GM21447 (cell line): ENCODE results near the gene TBX2.

Experiments
- ATAC-seq: cut with Tn5 transposase; IDR thresholded peaks from one replicate; pipeline ENCODE4 v1.9.1; 2021; ENCODE audit not compliant: unreplicated experiment

TBX2 gene

DNA sequence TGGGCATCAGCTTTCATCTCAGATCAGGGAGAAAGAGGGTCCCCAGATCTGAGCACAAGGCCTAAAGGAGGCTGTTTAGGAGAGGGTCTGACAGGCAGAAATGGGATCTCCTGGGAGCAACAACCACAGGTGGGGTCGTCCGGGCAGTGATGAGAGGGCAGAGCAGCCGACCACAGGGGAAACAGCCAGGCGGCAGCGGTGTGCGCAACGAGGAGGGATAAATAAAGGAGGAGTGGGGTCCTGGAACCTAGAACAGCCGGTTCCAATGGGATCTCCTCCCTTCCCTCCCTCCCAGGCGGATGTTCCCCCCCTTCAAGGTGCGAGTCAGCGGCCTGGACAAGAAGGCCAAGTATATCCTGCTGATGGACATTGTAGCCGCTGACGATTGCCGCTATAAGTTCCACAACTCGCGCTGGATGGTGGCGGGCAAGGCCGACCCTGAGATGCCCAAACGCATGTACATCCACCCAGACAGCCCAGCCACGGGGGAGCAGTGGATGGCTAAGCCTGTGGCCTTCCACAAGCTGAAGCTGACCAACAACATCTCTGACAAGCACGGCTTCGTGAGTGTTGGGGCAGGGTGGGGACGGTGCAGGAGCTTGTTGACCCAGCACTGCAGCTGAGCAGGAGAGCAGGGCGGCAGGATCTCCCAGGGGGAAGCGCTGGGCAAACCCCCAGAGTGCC is 1.9 kb downstream of the TBX2 start:
- no peak for ATAC-seq

DNA sequence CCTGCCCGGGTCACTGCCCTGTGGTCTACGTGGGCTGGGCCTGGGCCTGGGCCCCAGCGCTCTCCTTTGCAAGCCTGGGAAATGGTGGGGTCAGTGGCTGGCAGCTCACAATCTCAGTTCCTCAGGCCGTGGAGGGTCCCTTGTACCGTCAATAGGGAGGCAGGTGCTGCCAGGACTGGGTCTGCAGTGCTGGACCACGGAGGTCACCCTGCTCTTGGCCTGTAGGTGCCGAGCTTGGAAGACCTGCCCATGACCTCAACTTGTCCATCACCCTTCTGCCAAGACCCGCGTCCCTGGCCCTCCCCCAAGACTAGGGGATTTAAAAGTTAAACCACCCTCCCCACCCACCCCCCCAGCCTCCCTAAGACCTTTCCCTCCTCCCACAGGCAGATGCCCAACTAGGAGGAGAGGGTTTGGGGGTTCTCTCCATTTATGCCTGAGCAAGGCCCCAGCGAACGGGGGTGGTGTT is 2.5 kb downstream of the TBX2 start:
- ATAC-seq = no peak

DNA sequence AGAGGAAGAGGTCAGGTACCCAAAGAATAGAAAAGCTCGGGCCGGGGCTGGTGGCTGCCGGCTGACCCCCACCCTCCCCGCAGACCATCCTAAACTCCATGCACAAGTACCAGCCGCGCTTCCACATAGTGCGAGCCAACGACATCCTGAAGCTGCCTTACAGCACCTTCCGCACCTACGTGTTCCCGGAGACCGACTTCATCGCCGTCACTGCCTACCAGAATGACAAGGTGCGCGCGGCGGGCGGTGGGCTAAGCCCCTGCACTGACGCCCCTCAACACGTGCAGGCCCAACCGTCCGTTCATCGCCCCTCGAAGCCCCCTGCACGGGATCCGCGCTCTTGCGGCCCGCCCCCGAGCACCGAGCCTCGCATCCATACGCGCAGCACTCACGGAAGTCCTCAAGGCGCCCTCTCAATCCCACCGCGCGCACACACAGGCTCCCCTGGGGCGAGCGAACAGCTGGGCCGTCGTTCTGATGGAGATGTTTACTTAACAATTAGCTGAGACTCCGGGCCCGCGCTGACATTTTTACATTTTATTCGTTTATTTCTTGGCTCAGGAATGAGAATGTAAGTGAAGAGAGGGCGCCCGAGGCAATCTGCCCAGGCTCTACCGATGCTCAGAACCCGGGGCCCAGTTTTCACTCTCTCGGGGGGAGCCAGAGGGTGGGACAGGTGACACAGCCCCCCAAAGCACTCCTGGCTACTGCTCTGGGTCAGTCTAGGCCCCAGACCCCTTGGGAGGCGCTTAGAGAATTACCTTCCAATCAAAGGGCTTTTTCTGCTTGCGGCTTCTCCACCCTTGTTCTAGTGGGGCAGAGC is 3.5 kb downstream of the TBX2 start:
- no peak for ATAC-seq

DNA sequence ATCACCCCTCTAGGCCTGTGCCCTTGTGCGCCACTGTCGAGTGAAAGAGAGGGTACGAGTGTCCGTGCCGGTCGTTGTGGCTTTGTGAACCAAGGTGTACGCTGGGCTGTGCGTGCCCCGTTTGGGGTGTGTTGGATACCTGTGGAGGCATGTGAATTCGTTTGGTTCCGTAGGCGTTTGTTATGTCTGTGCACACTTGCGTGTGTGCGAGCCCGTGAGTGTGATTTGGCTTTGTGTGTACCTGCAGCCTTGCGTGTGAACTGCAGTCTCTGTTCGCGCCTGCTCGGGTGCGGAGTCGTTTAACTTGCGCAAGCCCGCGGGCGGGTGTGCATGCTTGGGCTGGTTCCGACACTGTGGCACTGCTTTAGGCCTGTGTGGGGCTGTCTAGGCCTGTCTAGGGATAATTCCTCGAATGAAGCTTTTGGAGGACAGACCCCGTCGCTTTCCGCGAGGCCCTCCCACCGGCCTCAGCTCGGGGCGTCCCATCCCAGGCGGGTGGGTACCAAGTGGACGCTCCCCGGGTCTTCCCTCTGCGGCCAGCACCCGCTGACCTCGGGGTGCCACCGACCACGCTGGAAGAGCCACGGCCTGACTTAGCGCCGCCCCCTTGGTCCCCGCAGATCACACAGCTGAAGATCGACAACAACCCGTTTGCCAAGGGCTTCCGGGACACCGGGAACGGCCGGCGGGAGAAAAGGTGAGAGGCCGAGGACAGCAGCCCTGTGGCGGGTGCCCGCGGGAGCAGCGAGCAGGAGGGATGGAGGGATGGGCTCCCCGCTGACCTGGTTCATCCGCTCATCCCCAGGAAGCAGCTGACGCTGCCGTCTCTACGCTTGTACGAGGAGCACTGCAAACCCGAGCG is 4.4 kb downstream of the TBX2 start:
- ATAC-seq = no peak

DNA sequence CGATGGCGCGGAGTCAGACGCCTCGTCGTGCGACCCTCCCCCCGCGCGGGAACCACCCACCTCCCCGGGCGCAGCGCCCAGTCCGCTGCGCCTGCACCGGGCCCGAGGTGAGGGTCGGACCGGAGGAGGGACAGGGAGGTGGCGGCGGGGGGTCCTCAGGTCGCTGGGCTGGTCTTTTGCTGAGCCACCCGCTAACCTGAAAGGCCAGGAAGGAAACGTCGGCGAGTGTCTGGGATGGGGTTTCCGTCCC is 4.9 kb downstream of the TBX2 start:
- ATAC-seq = no peak

DNA sequence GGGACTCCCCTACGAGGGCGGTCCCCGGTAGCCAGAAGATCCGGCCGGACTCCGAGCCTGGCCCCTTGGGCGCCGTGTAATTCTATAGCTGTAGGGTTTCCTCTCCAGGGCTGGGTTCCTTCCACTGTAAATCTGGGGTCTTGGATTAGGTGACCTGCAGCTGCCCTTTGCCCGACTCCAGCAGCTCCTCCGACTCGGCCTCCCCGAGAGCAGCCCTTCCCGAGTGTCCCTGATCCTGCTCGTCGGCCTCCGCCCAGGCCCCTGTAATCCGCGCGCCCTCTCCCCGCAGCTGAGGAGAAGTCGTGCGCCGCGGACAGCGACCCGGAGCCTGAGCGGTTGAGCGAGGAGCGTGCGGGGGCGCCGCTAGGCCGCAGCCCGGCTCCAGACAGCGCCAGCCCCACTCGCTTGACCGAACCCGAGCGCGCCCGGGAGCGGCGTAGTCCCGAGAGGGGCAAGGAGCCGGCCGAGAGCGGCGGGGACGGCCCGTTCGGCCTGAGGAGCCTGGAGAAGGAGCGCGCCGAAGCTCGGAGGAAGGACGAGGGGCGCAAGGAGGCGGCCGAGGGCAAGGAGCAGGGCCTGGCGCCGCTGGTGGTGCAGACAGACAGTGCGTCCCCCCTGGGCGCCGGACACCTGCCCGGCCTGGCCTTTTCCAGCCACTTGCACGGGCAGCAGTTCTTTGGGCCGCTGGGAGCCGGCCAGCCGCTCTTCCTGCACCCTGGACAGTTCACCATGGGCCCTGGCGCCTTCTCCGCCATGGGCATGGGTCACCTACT is 5.5 kb downstream of the TBX2 start:
- ATAC-seq = no peak

DNA sequence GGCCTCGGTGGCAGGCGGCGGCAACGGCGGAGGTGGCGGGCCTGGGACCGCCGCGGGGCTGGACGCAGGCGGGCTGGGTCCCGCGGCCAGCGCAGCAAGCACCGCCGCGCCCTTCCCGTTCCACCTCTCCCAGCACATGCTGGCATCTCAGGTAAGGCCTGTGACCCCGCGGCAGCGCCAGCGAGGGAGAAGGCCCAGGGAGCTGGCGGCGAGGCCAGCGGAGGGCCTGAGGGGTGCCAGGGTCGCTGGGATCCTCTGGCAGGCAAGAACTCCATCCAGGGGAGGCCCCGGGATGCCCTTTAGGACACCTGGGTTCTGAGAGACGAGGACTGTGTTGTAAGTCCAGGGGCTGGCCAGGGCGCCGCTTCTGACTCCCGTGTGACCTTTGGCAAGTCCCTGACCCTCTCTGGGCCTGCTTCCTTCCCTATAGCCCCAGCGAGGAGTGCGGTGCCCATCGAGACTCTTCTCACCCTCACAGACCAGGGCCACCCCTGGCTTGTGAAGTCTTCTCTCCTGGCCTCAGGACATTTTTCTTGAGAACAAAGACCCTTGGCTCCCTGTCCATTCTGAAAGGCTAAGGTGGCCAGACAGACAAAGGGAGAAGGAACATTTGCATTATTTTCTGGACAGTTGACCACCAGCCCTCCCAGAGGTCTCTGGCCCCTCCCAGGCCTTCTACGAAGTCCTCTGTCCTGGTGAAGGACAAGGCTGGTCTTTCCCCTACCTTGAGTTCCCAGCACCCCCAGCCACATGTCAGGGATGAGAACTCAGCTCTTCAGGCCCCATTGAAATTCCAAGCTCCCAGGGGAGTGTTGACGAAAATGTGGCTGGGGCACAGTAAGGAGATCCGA is 6.3 kb downstream of the TBX2 start:
- ATAC-seq = no peak

DNA sequence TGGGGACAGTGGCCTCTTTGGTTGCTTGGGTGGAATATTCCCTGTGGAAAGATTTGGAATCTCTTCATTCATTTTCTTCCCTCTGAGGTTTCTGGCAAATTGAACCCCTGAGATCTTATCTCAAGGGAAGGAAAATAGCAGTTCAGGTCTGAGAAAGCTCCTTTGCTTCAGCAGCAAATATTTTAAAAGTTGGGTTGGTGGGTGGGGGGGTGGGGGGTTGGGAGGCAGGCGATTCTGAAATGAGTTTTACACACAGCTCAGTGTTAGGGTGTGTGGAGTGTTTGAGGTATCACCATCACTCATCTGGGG is 6.8 kb downstream of the TBX2 start:
- ATAC-seq = no peak

DNA sequence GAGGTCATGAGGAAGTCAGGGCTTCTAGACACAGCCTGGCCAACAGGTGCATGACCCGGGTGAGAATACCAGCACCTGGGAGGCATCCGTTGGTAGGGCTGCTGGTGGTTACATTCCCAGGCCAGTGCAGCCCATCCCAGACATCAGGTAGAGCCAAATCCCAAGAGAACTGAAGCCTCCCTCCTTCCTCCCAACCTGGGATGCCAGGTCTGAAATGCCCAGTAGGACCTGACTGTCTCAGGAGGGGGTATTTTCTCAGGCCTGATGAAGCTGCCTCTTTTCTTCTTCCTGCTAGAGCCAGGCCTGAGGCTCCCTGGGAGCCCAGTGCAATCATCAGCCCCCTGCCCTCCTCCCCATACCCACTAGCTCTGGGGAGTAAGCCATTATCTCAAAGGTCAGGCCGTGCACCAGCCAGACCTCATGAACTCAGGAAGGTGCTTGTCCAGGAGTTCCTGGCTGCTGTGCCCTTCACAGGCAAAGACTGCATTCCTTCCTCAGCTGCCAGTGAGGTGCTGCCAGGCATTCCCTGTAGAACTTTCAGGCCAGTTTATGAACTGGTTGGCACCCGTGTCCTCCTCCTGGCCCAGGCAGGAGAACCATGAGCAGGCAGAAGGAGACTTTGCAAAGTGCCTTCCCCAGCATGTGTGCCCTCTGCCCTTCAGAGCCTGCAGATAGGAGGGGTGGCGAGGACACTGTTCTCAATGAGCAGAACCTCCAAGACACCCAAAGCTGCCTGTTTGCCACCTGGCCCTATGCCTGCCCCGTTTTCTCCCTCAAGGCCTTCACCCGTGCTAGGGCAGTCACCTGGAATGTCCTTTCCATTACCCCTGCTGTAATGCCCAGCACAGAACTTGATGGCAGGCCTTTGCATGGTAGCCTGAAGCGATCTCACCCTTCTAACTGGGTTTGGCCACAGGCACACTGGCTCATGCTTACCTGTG is 7.6 kb downstream of the TBX2 start:
- no peak for ATAC-seq

DNA sequence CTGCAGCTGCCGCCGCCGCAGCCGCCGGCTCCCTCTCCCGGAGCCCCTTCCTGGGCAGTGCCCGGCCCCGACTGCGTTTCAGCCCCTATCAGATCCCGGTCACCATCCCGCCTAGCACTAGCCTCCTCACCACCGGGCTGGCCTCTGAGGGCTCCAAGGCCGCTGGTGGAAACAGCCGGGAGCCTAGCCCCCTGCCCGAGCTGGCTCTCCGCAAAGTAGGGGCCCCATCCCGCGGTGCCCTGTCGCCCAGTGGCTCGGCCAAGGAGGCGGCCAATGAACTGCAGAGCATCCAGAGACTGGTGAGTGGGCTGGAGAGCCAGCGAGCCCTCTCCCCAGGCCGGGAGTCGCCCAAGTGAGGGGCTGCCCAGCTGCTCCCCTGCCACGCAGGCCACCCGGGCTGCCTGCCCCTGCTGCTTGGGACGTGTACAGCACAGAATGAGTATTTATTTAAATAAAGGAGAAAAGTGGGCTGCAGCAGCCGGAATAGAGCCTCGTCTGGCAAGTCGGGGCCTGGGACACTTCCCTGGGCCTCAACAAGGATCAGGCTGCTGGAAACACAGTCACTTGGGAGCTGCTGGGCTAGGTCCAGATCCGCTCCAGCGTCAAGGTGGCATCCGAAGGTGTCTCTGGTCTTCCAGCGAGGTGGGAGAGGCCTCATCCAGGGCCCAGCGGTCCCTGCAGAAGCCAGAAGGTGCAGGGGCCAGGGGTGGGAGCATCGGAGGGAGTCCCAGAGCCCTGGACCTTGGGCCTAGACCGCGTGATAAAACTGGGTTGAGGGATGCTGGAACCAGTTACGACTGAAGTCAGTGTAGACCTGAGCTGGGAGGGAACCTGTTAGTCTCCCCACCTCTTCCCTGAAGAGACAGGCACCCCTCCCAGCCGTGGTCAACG is 8.8 kb downstream of the TBX2 start:
- no peak for ATAC-seq

DNA sequence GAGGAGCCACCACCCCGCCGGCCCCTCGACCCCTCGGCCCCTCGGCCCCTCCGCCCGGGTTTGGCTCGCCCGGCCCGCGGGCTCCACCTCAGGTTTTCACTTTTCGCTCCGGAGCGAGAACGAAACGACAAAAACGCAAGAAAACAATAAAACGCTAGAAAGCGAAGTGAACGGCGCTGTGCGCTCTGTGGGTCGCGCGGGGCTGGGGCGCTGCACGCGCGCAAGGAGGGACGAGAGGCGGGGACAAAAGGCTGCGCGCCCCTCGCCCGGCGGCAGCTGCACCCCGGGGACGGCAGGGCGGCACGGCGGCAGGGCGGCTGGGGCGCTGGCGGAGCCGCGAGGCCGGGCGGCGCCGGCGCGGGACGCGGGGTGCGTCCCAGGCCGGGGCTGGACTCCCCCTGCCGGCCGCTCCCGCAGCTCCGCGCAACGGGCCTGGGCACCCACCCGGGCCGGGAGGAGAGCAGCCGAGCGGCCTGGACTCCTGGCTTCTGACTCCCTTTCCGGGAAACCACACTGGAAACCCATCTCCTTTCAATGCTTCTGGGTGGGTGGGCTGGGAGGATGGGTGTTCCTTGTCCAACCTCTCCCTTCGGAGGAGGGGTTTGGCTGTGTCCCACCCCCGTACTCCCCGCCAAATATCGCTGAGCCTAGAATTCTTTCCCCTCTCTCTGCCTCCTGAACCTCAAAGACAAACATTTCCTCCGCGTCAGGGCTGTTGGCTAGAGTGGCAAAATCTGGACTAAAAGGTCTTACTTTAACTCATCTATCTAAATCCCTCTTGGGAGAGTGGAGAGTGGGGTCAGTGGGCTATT is 9.9 kb downstream of the TBX2 start:
- ATAC-seq = no peak

DNA sequence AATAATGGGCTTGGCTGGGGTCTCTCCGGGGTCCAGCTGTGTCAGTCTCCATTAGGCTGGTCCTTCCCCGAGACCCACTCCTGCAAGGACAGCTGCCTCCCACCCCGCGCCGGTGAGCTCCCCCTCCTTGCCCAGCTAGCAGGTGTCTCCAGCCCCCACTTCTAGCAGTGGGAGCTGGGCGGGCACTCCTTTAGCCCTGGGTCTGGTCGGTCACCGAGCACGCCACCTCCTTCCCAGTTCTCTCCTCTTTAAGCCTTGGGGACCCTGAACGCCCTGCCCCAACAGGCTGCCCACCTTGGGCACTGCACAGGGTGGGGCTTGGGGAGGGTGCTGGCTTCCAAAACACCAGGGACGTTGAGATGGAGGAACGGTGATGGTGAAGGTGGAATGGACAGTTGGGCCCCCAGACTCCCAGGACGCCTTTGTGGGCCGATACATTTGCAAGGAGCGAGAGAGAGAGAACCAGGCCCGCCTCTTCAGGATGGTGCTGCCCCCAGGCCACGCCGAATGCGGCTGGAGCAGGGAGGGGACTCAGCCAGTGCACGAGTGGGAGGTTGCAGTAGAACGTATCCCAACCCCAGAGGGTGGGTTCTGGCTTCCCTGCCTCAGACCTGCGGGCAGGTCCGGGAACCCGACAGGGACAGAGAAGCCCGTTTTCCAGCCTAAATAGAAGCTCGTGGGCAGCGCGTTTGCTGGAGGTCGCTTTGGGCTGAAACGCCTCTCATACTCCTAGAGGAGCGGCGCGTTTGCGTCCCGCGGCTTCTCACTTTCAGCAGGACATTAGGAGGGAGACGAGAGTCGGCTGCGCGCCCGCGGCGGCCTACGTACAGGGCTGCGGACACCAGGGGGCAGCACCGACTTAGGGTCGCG is 10.7 kb downstream of the TBX2 start:
- ATAC-seq = no peak

DNA sequence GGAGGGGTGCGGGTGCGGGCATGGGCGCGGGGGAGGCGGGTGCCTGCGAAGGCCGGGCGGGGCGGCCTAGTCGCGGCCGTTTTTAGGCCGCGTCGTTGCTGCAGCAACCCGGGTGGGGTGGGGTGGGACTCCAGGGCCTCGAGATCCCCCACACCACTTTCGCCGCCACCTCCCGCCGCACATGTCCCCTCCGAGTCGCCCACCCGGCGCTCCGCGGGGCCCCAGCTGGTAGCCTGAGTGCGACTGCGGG is 11.3 kb downstream of the TBX2 start:
- no peak for ATAC-seq

DNA sequence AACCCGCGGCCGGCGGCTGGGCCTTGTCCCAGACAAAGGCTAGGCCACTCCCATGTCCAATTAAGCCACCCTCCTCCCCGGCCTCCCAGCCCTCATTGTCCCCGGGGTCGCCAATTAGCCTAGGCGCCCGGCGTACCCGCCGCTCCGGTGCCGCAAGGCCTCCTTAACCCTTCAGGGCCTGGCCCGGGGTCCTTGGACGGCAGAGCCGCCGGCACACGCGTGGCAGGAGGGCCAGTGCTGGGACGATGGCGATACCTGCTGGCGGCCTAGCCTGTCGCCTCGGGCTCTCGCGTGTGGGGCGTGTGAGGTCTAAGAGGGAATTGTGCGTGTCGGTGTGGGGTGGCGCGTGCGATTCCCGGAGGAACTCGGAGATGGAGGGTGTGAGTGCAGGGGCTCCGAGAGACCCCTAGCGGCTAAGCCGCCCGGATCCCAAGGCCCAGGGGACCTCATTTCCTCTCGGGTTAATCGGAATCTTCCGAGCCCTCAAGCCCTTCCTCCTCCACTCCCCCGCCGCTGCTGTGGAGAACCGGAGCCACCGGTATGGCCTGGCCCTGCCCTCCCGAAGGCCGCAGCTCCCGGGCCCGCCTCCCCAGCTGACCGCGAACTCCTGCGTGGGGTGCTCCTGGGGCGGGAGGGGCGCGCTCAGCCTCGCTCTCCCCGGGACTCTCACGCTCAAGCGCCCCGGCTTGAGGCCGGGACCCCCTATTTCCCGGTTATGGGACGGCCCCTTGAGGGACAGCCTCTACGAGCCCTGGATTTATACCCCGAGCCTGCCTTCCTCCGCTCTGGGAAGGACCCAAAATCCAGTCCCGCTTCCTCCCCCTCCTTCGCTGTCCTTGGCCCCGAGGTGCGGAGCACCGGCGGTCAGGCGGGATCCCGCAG is 11.9 kb downstream of the TBX2 start:
- no peak for ATAC-seq

DNA sequence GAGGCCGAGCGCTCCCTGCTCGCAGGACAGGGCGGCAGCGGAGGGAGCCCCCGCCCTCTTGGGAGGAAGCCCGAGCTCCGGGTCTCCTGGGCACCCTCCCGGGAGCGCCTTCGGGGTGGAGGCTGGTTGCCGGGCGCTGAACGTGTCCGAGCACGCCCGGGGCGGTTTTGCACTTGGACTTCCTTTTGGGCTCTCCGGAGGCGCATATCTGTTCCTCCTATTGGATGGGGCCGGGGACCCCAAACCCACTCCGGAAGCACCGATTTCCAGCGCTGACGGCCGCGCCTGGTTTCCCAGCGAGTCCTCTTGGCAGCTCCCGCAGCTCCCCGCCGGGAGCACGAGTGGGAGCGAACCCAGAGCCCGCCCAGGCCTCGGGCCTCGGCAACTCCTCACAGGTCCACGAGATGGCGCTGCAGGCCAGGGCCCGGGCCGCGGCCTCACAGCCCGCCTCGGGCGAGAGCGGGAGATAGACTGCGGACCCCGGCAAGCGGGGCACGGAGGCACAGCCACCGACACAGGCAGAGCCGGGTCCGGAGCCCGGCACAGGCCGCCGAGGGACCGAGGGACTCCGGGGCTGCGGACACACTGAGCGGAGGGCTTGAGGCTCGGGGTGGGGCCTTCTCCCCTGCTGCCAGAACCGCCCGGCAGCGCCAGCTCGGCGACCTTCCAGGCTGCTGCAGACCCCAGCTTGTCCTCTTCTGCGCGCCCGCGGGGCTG is 12.7 kb downstream of the TBX2 start:
- ATAC-seq = peak; percentile 72
